ENCODE data around the gene ACTR6.
A peak's percentile ranks its signal among the peaks of the same experiment; 100 is the strongest.

Gene ACTR6

GRCh38 chr12:100266585-100266834, 65.9 kb downstream of the ACTR6 start:
- DNase-seq (ENCODE audit: low read depth in 2 of 3, low spot score in 1 of 3) = peak; percentile 81 to 95 (median 94)

GRCh38 chr12:100266835-100267602, 66.4 kb downstream of the ACTR6 start, which contains the start of the genes DEPDC4 and SCYL2:
DEPDC4 (minus strand) TSS chr12:100267079; CDS start chr12:100267076, 3 bp downstream.
SCYL2 (plus strand) TSS chr12:100267177; CDS start chr12:100282971, 15,794 bp downstream.
- DNase-seq (ENCODE audit: low read depth in 2 of 3, low spot score in 1 of 3) = peak; percentile 86 to 88 (median 87)

- DNase-seq (ENCODE audit: low read depth in 2 of 3, low spot score in 1 of 3) = peak in 1 of 3 donors; percentile 2
Measured at GRCh38 chr12:100267603-100268281, 67.1 kb downstream of the ACTR6 start.

GRCh38 chr12:100268835-100269564, 68.4 kb downstream of the ACTR6 start:
- DNase-seq (ENCODE audit: low read depth in 2 of 3, low spot score in 1 of 3) = no peak

- no peak for DNase-seq (ENCODE audit: low read depth in 2 of 3, low spot score in 1 of 3)
Measured at GRCh38 chr12:100273782-100274181, 73.2 kb downstream of the ACTR6 start.
